ENCODE measurements around the gene RARS1. TPM values are rescaled to one million over a fixed set of nuclear protein-coding genes. Genes with fewer than 3 reads are reported as not detected.

Gene RARS1
- total and polyA plus RNA-seq, 2 of the 8 experiments (the other 6 are each of a cell fraction or from before 2014, with no cell fraction given) = 30.2 to 108 TPM

DNA sequence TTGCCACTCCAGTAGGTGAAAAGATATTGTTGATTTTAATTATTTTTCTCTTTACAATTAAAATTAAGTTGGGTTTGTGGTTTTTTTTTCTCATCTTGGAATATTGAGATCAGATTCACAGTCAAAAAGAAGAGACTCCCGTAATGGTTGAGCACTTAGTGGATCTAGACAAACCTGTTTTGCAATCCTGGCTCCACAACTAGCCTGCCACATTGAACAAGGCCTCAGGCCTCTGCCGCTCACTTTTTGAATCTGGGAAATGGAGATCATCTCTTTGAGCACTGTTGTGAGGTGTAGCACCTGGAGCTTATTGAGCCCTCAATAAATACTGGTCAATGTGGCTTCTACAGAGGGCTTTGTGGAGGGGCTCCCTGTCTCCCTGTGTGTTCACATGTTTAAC, 37.1 kb upstream of the RARS1 start (continued):
- TF ChIP-seq, protein P1, sequence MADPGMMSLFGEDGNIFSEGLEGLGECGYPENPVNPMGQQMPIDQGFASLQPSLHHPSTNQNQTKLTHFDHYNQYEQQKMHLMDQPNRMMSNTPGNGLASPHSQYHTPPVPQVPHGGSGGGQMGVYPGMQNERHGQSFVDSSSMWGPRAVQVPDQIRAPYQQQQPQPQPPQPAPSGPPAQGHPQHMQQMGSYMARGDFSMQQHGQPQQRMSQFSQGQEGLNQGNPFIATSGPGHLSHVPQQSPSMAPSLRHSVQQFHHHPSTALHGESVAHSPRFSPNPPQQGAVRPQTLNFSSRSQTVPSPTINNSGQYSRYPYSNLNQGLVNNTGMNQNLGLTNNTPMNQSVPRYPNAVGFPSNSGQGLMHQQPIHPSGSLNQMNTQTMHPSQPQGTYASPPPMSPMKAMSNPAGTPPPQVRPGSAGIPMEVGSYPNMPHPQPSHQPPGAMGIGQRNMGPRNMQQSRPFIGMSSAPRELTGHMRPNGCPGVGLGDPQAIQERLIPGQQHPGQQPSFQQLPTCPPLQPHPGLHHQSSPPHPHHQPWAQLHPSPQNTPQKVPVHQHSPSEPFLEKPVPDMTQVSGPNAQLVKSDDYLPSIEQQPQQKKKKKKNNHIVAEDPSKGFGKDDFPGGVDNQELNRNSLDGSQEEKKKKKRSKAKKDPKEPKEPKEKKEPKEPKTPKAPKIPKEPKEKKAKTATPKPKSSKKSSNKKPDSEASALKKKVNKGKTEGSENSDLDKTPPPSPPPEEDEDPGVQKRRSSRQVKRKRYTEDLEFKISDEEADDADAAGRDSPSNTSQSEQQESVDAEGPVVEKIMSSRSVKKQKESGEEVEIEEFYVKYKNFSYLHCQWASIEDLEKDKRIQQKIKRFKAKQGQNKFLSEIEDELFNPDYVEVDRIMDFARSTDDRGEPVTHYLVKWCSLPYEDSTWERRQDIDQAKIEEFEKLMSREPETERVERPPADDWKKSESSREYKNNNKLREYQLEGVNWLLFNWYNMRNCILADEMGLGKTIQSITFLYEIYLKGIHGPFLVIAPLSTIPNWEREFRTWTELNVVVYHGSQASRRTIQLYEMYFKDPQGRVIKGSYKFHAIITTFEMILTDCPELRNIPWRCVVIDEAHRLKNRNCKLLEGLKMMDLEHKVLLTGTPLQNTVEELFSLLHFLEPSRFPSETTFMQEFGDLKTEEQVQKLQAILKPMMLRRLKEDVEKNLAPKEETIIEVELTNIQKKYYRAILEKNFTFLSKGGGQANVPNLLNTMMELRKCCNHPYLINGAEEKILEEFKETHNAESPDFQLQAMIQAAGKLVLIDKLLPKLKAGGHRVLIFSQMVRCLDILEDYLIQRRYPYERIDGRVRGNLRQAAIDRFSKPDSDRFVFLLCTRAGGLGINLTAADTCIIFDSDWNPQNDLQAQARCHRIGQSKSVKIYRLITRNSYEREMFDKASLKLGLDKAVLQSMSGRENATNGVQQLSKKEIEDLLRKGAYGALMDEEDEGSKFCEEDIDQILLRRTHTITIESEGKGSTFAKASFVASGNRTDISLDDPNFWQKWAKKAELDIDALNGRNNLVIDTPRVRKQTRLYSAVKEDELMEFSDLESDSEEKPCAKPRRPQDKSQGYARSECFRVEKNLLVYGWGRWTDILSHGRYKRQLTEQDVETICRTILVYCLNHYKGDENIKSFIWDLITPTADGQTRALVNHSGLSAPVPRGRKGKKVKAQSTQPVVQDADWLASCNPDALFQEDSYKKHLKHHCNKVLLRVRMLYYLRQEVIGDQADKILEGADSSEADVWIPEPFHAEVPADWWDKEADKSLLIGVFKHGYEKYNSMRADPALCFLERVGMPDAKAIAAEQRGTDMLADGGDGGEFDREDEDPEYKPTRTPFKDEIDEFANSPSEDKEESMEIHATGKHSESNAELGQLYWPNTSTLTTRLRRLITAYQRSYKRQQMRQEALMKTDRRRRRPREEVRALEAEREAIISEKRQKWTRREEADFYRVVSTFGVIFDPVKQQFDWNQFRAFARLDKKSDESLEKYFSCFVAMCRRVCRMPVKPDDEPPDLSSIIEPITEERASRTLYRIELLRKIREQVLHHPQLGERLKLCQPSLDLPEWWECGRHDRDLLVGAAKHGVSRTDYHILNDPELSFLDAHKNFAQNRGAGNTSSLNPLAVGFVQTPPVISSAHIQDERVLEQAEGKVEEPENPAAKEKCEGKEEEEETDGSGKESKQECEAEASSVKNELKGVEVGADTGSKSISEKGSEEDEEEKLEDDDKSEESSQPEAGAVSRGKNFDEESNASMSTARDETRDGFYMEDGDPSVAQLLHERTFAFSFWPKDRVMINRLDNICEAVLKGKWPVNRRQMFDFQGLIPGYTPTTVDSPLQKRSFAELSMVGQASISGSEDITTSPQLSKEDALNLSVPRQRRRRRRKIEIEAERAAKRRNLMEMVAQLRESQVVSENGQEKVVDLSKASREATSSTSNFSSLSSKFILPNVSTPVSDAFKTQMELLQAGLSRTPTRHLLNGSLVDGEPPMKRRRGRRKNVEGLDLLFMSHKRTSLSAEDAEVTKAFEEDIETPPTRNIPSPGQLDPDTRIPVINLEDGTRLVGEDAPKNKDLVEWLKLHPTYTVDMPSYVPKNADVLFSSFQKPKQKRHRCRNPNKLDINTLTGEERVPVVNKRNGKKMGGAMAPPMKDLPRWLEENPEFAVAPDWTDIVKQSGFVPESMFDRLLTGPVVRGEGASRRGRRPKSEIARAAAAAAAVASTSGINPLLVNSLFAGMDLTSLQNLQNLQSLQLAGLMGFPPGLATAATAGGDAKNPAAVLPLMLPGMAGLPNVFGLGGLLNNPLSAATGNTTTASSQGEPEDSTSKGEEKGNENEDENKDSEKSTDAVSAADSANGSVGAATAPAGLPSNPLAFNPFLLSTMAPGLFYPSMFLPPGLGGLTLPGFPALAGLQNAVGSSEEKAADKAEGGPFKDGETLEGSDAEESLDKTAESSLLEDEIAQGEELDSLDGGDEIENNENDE (IDR thresholded peaks at IDR 0.05; ENCODE audit: insufficient replicate concordance, low read length) = no peak
- no peak for TF ChIP-seq PHF8 (conservative IDR thresholded peaks at IDR 0.05; ENCODE audit: low read depth, low read length)
- TF ChIP-seq SAP30 (IDR thresholded peaks at IDR 0.05; ENCODE audit: insufficient read depth, insufficient replicate concordance, low read length) = no peak
- TF ChIP-seq SIRT6 (IDR thresholded peaks at IDR 0.05; ENCODE audit: low read length) = no peak
- no peak for TF ChIP-seq EZH2 (IDR thresholded peaks at IDR 0.05; ENCODE audit: low read depth, low read length, severe bottlenecking)
- no peak for TF ChIP-seq HDAC2 (IDR thresholded peaks at IDR 0.05; ENCODE audit: borderline replicate concordance in 1 of 2, low read depth in 2 of 2, low read length in 2 of 2)
- TF ChIP-seq CBX8 (IDR thresholded peaks at IDR 0.05; ENCODE audit: borderline replicate concordance, low read depth, low read length) = no peak
- TF ChIP-seq, protein P2, sequence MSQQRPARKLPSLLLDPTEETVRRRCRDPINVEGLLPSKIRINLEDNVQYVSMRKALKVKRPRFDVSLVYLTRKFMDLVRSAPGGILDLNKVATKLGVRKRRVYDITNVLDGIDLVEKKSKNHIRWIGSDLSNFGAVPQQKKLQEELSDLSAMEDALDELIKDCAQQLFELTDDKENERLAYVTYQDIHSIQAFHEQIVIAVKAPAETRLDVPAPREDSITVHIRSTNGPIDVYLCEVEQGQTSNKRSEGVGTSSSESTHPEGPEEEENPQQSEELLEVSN (IDR thresholded peaks at IDR 0.05) = no peak
- no peak for TF ChIP-seq KDM4A (IDR thresholded peaks at IDR 0.05; ENCODE audit: low read depth, low read length, severe bottlenecking)
